Measurements from ENCODE around the gene ATP6V0E1. TPM values are rescaled to one million over a fixed set of nuclear protein-coding genes. Genes with fewer than 3 reads are reported as not detected.
A peak's percentile ranks its signal among the peaks of the same experiment; 100 is the strongest.

The ATP6V0E1 gene
- total and polyA plus RNA-seq, 3 experiments from 2014 or later, result 171 to 468 (median 179) TPM

DNA sequence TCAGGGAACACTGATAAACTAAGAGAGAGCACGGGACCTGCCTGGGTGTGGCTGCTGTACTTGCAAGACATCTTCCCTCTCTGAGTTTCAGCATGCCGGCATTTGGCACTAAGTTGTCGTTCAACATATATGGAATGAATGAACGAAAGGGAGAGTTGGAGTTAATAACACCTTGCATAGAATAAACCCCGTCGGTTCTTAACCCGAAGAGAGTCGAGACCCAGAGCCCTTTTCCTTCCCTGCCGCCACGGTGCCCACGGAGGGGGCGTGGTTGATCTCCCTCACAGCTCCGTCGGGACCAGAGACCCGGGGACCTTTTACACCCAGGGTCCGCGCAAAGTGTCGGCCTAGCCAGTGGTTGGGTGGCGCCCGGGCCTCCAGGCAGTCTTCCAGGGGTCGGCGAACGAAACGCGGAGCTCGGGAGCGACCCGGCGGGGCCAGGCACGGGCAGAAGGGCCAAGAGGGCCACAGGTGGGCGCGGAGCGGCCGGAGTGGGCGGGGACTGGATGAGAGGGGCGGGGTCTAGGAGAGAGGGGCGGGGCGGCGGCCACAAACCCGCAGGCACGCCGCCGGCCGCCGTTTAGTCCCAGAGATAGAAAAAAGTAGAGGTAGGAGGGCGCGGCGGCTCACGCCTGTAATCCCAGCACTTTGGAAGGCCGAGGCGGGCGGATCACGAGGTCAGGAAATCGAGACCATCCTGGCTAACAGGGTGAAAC, 25.1 kb upstream of the ATP6V0E1 start:
- H3K4me1 ChIP-seq (ENCODE audit: insufficient read depth, low read length), result peaks cover 18% of the 10 kb centered on the region
- peak overlapping the region; percentile 98 for H3K4me3 ChIP-seq (ENCODE audit: low read length)
- Mint-ChIP-seq H3K9me3 (no peaks in the 10 kb centered on the region), H3K36me3 (peaks cover 0 to 22% (median 6%) of the 10 kb centered on the region in 3 donors), H3K4me3 (peak overlapping the region; percentile 95 to 99 (median 96)), H3K27ac (peak overlapping the region; percentile 96 to 99 (median 98)), H3K27me3 (peaks cover 0 to 2% of the 10 kb centered on the region in 2 donors), H3K4me1 (peaks cover 33 to 43% (median 43%) of the 10 kb centered on the region in 3 donors)
- ChIA-PET POLR2A (interaction anchor here (0.7 to 1.8 kb wide), 5 partner anchors 25 to 1098 kb away, joined by 3 to 17 read pairs (median 4); partner anchors contain the start of genes ATP6V0E1 and DUSP1), CTCF (interaction anchor here (0.7 to 2.3 kb wide), 17 partner anchors 9 to 257 kb away, joined by 3 to 12 read pairs (median 5); partner anchors contain the start of genes ATP6V0E1, BNIP1 and DUSP1)
- no peaks in the 10 kb centered on the region for H3K9me3 ChIP-seq (ENCODE audit: low read length)
- peak overlapping the region; percentile 77 for H3K27ac ChIP-seq (ENCODE audit: low read depth, low read length)
- no peaks in the 10 kb centered on the region for H3K36me3 ChIP-seq (ENCODE audit: insufficient read depth, low read length)
- peak; percentile 53 to 73 (median 64) for DNase-seq
- H3K27me3 ChIP-seq (ENCODE audit: insufficient read depth, low read length, poor library complexity, severe bottlenecking), result no peaks in the 10 kb centered on the region

DNA sequence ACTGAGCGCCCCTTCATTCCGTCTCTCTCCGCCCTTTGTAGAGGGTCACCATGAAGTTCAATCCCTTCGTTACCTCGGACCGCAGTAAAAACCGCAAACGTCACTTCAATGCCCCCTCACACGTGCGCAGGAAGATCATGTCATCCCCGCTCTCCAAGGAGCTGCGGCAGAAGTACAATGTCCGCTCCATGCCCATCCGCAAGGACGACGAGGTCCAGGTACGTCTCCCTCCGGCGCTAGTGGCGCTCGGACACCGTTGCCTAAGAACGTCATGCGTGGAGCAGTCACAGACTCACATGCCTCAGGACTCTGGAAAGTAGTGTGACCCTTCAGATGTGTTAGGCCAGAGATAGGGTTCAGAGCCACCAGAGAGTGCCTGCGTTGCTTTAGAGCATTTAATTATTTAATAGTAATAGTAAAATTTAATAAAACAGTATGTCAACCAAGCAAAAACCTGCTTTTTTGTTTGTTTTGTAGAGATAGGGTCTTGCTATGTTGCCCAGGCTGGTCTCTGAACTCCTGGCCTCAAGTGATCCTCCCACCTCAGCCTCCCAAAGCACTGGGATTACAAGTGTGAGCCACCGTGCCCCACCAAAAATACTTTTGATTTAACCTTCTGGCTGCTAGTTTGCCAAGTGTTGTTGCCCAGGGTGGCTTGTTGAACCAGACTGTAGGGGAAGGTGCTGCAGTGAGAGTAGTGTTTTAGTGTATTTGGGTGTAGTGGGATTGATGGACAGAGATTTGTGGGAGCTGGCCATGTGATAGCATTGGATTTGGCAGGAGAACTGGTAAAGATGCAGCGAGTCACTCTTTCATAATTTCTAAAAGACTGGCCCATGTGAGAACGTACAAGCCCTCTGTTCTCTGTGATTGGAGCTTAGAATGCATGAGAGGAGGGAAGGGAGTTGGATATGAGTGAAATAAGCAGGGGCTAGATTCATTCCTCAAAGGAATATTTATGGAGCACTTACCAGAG, 23.5 kb upstream of the ATP6V0E1 start:
- peaks cover 0 to 2% of the 10 kb centered on the region in 2 donors for H3K27me3 Mint-ChIP-seq
- Histone ChIP-seq H3K27ac (ENCODE audit: low read depth, low read length) (peak overlapping the region; percentile 77), H3K4me1 (ENCODE audit: insufficient read depth, low read length) (peaks cover 18% of the 10 kb centered on the region), H3K36me3 (ENCODE audit: insufficient read depth, low read length) (no peaks in the 10 kb centered on the region), H3K4me3 (ENCODE audit: low read length) (peak overlapping the region; percentile 98), H3K27me3 (ENCODE audit: insufficient read depth, low read length, poor library complexity, severe bottlenecking) (no peaks in the 10 kb centered on the region), H3K9me3 (ENCODE audit: low read length) (no peaks in the 10 kb centered on the region)
- H3K4me3 Mint-ChIP-seq, result peak overlapping the region; percentile 95 to 99 (median 96)
- CTCF ChIA-PET, result interaction anchor here (0.6 to 2.6 kb wide), 25 partner anchors 8 to 263 kb away, joined by 3 to 12 read pairs (median 5); partner anchors contain the start of genes ATP6V0E1, BNIP1 and DUSP1
- H3K9me3 Mint-ChIP-seq, result no peaks in the 10 kb centered on the region
- H3K27ac Mint-ChIP-seq, result peak overlapping the region; percentile 96 to 99 (median 98)
- no peak for DNase-seq
- peaks cover 0 to 31% (median 11%) of the 10 kb centered on the region in 3 donors for H3K36me3 Mint-ChIP-seq
- POLR2A ChIA-PET, result interaction anchor here (0.6 to 1.8 kb wide), 6 partner anchors 23 to 189 kb away, joined by 3 to 17 read pairs (median 4); partner anchors contain the start of genes ATP6V0E1 and DUSP1
- H3K4me1 Mint-ChIP-seq, result peaks cover 29 to 43% (median 40%) of the 10 kb centered on the region in 3 donors

DNA sequence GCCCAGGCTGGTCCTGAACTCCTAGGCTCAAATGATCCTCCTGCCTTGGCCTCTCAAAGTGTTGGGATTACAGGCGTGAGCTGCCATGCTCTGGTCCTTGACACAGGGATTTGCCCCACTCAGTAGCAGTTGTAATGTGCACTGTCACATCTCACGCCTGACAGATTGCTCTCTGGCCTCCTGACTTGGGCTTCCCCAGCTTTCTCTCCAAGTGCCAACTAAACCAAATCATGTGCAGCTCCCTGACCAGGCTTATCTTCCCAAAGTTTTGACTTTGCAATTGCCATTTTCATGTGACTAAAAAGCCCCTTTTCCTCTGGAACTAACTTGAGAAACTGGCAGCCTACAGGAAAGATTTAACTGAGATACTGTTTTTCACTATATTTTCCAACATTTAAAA, 13.7 kb upstream of the ATP6V0E1 start:
- Mint-ChIP-seq H3K36me3 (peaks cover 0 to 31% (median 18%) of the 10 kb centered on the region in 3 donors), H3K4me1 (peaks cover 0 to 4% (median 0%) of the 10 kb centered on the region in 3 donors), H3K27ac (peak overlapping the region in 1 of 8 donors; percentile 35), H3K9me3 (no peaks in the 10 kb centered on the region), H3K4me3 (no peak overlapping the region), H3K27me3 (peaks cover 0 to 7% of the 10 kb centered on the region in 2 donors)
- CTCF ChIA-PET, result no interaction called here
- no peaks in the 10 kb centered on the region for H3K4me1 ChIP-seq (ENCODE audit: insufficient read depth, low read length)
- H3K9me3 ChIP-seq (ENCODE audit: low read length), result no peaks in the 10 kb centered on the region
- no peak overlapping the region for H3K4me3 ChIP-seq (ENCODE audit: low read length)
- DNase-seq, result no peak
- POLR2A ChIA-PET, result no interaction called here
- H3K27me3 ChIP-seq (ENCODE audit: insufficient read depth, low read length, poor library complexity, severe bottlenecking), result no peaks in the 10 kb centered on the region
- H3K36me3 ChIP-seq (ENCODE audit: insufficient read depth, low read length), result no peaks in the 10 kb centered on the region
- no peak overlapping the region for H3K27ac ChIP-seq (ENCODE audit: low read depth, low read length)

DNA sequence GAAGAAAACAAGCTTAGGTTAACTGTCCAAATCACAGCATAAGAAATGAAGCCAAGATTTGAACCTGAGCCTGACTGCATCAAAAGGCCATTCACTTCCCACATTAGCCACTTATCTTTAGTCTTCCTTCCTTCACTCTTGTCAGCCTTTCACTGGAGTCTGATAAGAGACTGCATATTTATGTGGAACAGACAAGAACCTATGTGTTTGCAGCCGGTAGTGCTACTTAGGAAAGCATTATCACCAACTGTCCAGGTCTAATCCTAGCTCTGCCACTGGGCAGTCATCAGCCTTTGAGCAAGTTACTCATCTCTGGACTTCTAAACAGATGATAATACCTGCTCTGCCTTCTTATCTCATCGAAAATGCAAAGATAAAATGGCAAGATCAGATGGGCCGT, 12.1 kb upstream of the ATP6V0E1 start:
- POLR2A ChIA-PET, result no interaction called here
- Mint-ChIP-seq H3K36me3 (peaks cover 0 to 21% (median 11%) of the 10 kb centered on the region in 3 donors), H3K4me1 (no peaks in the 10 kb centered on the region)

DNA sequence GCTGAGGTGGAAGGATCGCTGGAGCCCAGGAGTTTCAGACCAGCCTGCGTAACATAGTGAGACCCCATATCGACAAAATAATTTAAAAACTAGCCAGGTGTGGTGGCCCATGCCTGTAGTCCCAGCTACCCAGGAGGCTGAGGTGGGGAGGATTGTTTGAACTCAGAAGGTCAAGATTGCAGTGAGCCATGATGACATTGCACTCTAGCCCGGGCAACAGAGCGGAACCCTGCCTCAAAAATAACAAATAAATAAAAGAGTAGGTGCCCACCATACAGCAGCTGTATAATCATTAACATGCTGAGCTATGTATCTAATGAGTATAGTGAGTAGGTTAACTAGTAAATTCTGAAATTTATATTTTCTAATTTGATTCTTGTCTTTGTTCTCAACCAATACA, 11.0 kb upstream of the ATP6V0E1 start:
- POLR2A ChIA-PET, result no interaction called here
- H3K4me3 ChIP-seq (ENCODE audit: low read length), result no peak overlapping the region

More for the DNA sequence above, 12.1 kb upstream of the ATP6V0E1 start:
- Mint-ChIP-seq H3K27ac (peak overlapping the region in 1 of 8 donors; percentile 57), H3K4me3 (no peak overlapping the region), H3K9me3 (no peaks in the 10 kb centered on the region), H3K27me3 (peaks cover 0 to 12% of the 10 kb centered on the region in 2 donors)
- no peak for DNase-seq
- Histone ChIP-seq H3K9me3 (ENCODE audit: low read length) (no peaks in the 10 kb centered on the region), H3K36me3 (ENCODE audit: insufficient read depth, low read length) (no peaks in the 10 kb centered on the region), H3K4me3 (ENCODE audit: low read length) (no peak overlapping the region), H3K27me3 (ENCODE audit: insufficient read depth, low read length, poor library complexity, severe bottlenecking) (no peaks in the 10 kb centered on the region), H3K4me1 (ENCODE audit: insufficient read depth, low read length) (no peaks in the 10 kb centered on the region), H3K27ac (ENCODE audit: low read depth, low read length) (no peak overlapping the region)
- CTCF ChIA-PET, result interaction anchor here (1.3 kb wide), 1 partner anchor 12 kb away, joined by 4 read pairs; the partner anchor contains the start of gene RPL26L1

DNA sequence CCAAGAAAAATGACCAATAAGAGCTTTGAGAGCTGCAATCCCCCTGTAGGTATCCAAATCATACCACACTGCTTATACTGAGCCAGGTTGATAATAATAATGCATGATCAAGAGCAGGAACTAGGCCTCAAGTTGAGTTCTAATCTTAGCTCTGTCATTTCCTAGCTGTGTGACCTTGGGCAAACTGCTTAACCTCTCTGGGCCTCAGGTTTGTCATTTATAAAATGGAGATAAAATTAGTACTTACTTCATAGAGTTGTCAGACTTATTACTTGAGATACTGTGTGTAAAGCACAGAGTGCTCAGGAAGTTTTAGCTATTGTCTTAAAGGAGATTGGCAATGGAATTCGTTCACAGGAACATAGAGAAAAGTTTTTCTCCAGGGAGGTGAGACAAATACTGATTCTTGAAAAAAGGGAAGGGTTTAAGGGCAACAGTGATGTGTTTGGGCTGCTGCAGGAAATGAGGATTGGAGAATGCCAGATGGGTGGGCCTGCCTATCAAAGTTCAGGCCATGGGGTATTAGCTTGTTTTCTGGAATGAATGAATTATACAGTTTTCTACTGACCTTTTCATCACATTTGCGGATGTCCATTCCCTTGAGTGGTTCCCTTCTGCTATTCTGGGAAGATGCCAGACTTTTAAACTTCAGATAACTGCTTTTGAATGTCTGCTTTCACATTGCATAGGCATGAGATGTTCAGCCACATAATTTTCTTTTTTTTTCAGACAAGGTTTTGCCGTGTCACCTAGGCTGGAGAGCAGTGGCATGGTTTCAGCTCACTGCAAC, 10.2 kb upstream of the ATP6V0E1 start:
- ChIA-PET POLR2A (no interaction called here), CTCF (interaction anchor here (1.0 to 1.6 kb wide), 5 partner anchors 9 to 172 kb away, joined by 3 to 5 read pairs (median 4); partner anchors contain the start of genes ATP6V0E1, BNIP1 and RPL26L1)
- DNase-seq, result no peak
- H3K9me3 ChIP-seq (ENCODE audit: low read length), result no peaks in the 10 kb centered on the region
- Mint-ChIP-seq H3K27me3 (peaks cover 0 to 12% of the 10 kb centered on the region in 2 donors), H3K9me3 (no peaks in the 10 kb centered on the region), H3K4me3 (no peak overlapping the region), H3K27ac (no peak overlapping the region), H3K4me1 (no peaks in the 10 kb centered on the region), H3K36me3 (peaks cover 0 to 16% (median 8%) of the 10 kb centered on the region in 3 donors)
- H3K27me3 ChIP-seq (ENCODE audit: insufficient read depth, low read length, poor library complexity, severe bottlenecking), result no peaks in the 10 kb centered on the region
- no peaks in the 10 kb centered on the region for H3K36me3 ChIP-seq (ENCODE audit: insufficient read depth, low read length)
- no peak overlapping the region for H3K4me3 ChIP-seq (ENCODE audit: low read length)
- no peak overlapping the region for H3K27ac ChIP-seq (ENCODE audit: low read depth, low read length)
- H3K4me1 ChIP-seq (ENCODE audit: insufficient read depth, low read length), result no peaks in the 10 kb centered on the region

More for the DNA sequence above, 11.0 kb upstream of the ATP6V0E1 start:
- H3K4me3 Mint-ChIP-seq, result no peak overlapping the region
- no peaks in the 10 kb centered on the region for H3K9me3 Mint-ChIP-seq
- Histone ChIP-seq H3K36me3 (ENCODE audit: insufficient read depth, low read length) (no peaks in the 10 kb centered on the region), H3K9me3 (ENCODE audit: low read length) (no peaks in the 10 kb centered on the region), H3K27ac (ENCODE audit: low read depth, low read length) (no peak overlapping the region), H3K27me3 (ENCODE audit: insufficient read depth, low read length, poor library complexity, severe bottlenecking) (no peaks in the 10 kb centered on the region), H3K4me1 (ENCODE audit: insufficient read depth, low read length) (no peaks in the 10 kb centered on the region)
- CTCF ChIA-PET, result interaction anchor here (1.0 to 1.6 kb wide), 3 partner anchors 9 to 18 kb away, joined by 3 to 5 read pairs (median 3); partner anchors contain the start of gene ATP6V0E1
- peaks cover 0 to 12% of the 10 kb centered on the region in 2 donors for H3K27me3 Mint-ChIP-seq
- peaks cover 0 to 19% (median 11%) of the 10 kb centered on the region in 3 donors for H3K36me3 Mint-ChIP-seq
- no peak overlapping the region for H3K27ac Mint-ChIP-seq
- DNase-seq, result no peak
- H3K4me1 Mint-ChIP-seq, result no peaks in the 10 kb centered on the region

DNA sequence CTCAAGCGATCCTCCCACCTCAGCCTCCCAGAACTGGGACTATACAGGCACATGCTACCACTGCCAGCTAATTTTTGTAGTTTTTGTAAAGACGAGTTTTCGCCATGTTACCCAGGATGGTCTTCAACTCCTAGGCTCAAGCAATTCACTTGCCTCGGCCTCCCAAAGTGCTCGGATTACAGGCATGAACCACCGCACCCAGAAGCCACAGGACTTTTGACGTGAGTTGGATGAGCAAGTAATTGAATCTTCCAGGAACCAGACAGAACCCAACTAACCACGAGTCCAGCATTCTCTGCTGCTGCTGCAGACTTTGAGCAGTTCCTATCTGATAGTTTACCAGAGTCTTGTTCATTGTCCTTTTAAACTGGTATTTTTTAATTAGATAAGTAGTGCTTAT, 9.6 kb upstream of the ATP6V0E1 start:
- no peaks in the 10 kb centered on the region for H3K36me3 ChIP-seq (ENCODE audit: insufficient read depth, low read length)
- H3K27me3 ChIP-seq (ENCODE audit: insufficient read depth, low read length, poor library complexity, severe bottlenecking), result no peaks in the 10 kb centered on the region
- Mint-ChIP-seq H3K27me3 (peaks cover 0 to 12% of the 10 kb centered on the region in 2 donors), H3K27ac (no peak overlapping the region), H3K9me3 (no peaks in the 10 kb centered on the region), H3K4me3 (no peak overlapping the region), H3K36me3 (peaks cover 0 to 13% (median 6%) of the 10 kb centered on the region in 3 donors), H3K4me1 (peaks cover 0 to 4% (median 0%) of the 10 kb centered on the region in 3 donors)
- ChIA-PET POLR2A (no interaction called here), CTCF (interaction anchor here (1.0 to 1.6 kb wide), 4 partner anchors 8 to 171 kb away, joined by 3 to 5 read pairs (median 4); partner anchors contain the start of genes ATP6V0E1, BNIP1 and RPL26L1)
- no peaks in the 10 kb centered on the region for H3K9me3 ChIP-seq (ENCODE audit: low read length)
- no peak overlapping the region for H3K27ac ChIP-seq (ENCODE audit: low read depth, low read length)
- no peaks in the 10 kb centered on the region for H3K4me1 ChIP-seq (ENCODE audit: insufficient read depth, low read length)
- no peak overlapping the region for H3K4me3 ChIP-seq (ENCODE audit: low read length)
- DNase-seq, result no peak

Measured in CD8-positive, alpha-beta memory T cell (primary cell).